Neural progenitor cell (in vitro differentiated cells): Measurements from ENCODE around the gene SLC7A7.

Source experiments
- CTCF ChIP-seq: fragments of 200-600 bp; sonication (generic); IDR thresholded peaks from 2 replicates; pipeline ENCODE4 v1.5.1; 2017; ENCODE audit warnings: antibody characterized with exemption, mild to moderate bottlenecking
- EZH2 ChIP-seq: fragments of 200-600 bp; sonication (generic); IDR thresholded peaks from 2 replicates; pipeline ENCODE4 v1.6.1; 2017; ENCODE audit warnings: antibody characterized with exemption, mild to moderate bottlenecking, moderate library complexity
- EZH2phosphoT487 ChIP-seq: fragments of 200-600 bp; sonication (generic); IDR thresholded peaks from 2 replicates; pipeline ENCODE4 v1.6.1; 2017; ENCODE audit warnings: antibody characterized with exemption

GRCh38 chr14:22748631-22749068 is 66.6 kb downstream of the SLC7A7 start:
- TF ChIP-seq CTCF = no peak
- TF ChIP-seq EZH2 = no peak
- no peak for TF ChIP-seq EZH2phosphoT487
